K562 (cell line): ENCODE measurements around the gene MAGI1. TPM values are rescaled to one million over a fixed set of nuclear protein-coding genes. Genes with fewer than 3 reads are reported as not detected.

Experiments used
- ATAC-seq: fragments of 200-7000 bp; cut with Tn5 transposase; 3 replicates; pipeline ENCODE4 v1.9.1; 2020; ENCODE audit warnings: moderate library complexity
- BruUV-seq: library from RNA; stranded (reverse); fragments of 400-500 nt; replicated peaks from 2 replicates; lab custom pipeline; 2021; lab: Mats Ljungman, UMichigan
- CTCF ChIA-PET: fragments of 300-600 bp; formaldehyde crosslinking; extraction: SDS; loops from one replicate; lab custom pipeline; 2021; ENCODE audit warnings: low intra/inter-chr PET ratio; lab: Yijun Ruan, JAX
- POLR2A ChIA-PET: fragments of 300-600, 350-650 bp; sonication (Branson Sonifier 250); formaldehyde crosslinking; extraction: SDS; loops from one replicate; lab custom pipeline; 2021; ENCODE audit warnings: antibody characterized with exemption, inconsistent platforms; lab: Yijun Ruan, JAX
- DNase-seq, 4 experiments: peaks; one replicate each; pipeline versions ENCODE4 v3.0.0 to v3.0.0-alpha.2; 2011 to 2018; ENCODE audit warnings: low spot score in 3 of 4, mixed read lengths in 3 of 4; ENCODE audit errors: extremely low read depth in 1 of 4
- FAIRE-seq: peaks from 2 replicates; lab custom pipeline; 2011; peaks lifted over from hg19 to GRCh38; lab: Jason Lieb, UNC
- H2AFZ ChIP-seq: 2 replicates; pipeline ENCODE4 v1.6.0; 2011; ENCODE audit warnings: low read depth, low read length, control low read depth, inconsistent platforms
- H3K27ac ChIP-seq: fragments of 200-600 bp; 3 replicates; pipeline ENCODE4 v1.8.0; 2011; ENCODE audit warnings: low read depth, mild to moderate bottlenecking, control low read depth, inconsistent platforms, low read length, moderate library complexity, mixed read lengths; ENCODE audit errors: extremely low read depth
- H3K27me3 ChIP-seq, 2 experiments: fragments of 300-600 bp in 1 of 2; 2 replicates in 1 of 2; 3 replicates in 1 of 2; pipeline versions ENCODE4 v1.6.0 to v1.8.0; 2011; ENCODE audit warnings: inconsistent platforms in 2 of 2, low read length in 2 of 2, mild to moderate bottlenecking in 1 of 2, mixed read lengths in 1 of 2, moderate library complexity in 1 of 2; ENCODE audit not compliant: control insufficient read depth in 2 of 2, insufficient read depth in 2 of 2
- H3K36me3 ChIP-seq: fragments of 300-600 bp; 3 replicates; pipeline ENCODE4 v1.8.0; 2011; ENCODE audit warnings: mild to moderate bottlenecking, low read length, inconsistent platforms; ENCODE audit not compliant: control insufficient read depth, insufficient read depth
- H3K4me1 ChIP-seq, 2 experiments: fragments of 200-600 bp in 1 of 2; replicated peaks in 1 of 2; 2 replicates in 1 of 2; 3 replicates in 1 of 2; pipeline versions ENCODE4 v1.5.1 to v1.8.0; 2011; ENCODE audit warnings: inconsistent platforms in 2 of 2, low read length in 2 of 2, mild to moderate bottlenecking in 1 of 2, mixed read lengths in 1 of 2, moderate library complexity in 1 of 2; ENCODE audit not compliant: control insufficient read depth in 2 of 2, insufficient read depth in 2 of 2
- H3K4me2 ChIP-seq: 2 replicates; pipeline ENCODE4 v1.6.1; 2011; ENCODE audit warnings: low read length, control low read depth, inconsistent platforms, mixed read lengths; ENCODE audit not compliant: insufficient read depth
- H3K4me3 ChIP-seq: fragments of 200-600 bp; sonication (generic), shearing (Covaris generic); 2 replicates; pipeline ENCODE4 v1.5.1; 2016; ENCODE audit warnings: control low read depth, inconsistent platforms
- H3K79me2 ChIP-seq: fragments of 200-600 bp; 3 replicates; pipeline ENCODE4 v1.8.0; 2011; ENCODE audit warnings: low read length, inconsistent platforms; ENCODE audit not compliant: control insufficient read depth, insufficient read depth
- H3K9ac ChIP-seq, 2 experiments: 2 replicates each; pipeline versions ENCODE4 v1.6.0 to v1.6.1; 2011; ENCODE audit warnings: low read depth in 2 of 2, low read length in 2 of 2, control low read depth in 1 of 2, inconsistent platforms in 1 of 2, mild to moderate bottlenecking in 1 of 2, mixed read lengths in 1 of 2; ENCODE audit not compliant: insufficient read depth in 1 of 2
- H3K9me1 ChIP-seq: one replicate; pipeline ENCODE4 v1.6.0; 2011; ENCODE audit warnings: inconsistent platforms, mild to moderate bottlenecking, low read length, moderate library complexity; ENCODE audit not compliant: control insufficient read depth, insufficient read depth
- H3K9me3 ChIP-seq: replicated peaks from 2 replicates; pipeline ENCODE4 v1.5.1; 2011; ENCODE audit warnings: low read depth, low read length, inconsistent platforms; ENCODE audit not compliant: control insufficient read depth, insufficient read depth
- H4K20me1 ChIP-seq: replicated peaks from 2 replicates; pipeline ENCODE4 v1.6.1; 2011; ENCODE audit warnings: low read length, inconsistent platforms, mixed read lengths; ENCODE audit not compliant: control insufficient read depth, insufficient read depth
- E2F5 ChIP-seq: sonication (generic); formaldehyde crosslinking; IDR thresholded peaks from 2 replicates; pipeline ENCODE4 v1.8.0; 2022; ENCODE audit warnings: mild to moderate bottlenecking, missing genetic modification reagents
- HDAC1 ChIP-seq, 2 experiments: fragments of 450-650 bp; IDR thresholded peaks; 2 replicates each; pipeline ENCODE4 v1.6.1; 2016 to 2017; ENCODE audit warnings: inconsistent platforms in 1 of 2, mild to moderate bottlenecking in 1 of 2, moderate library complexity in 1 of 2
- NCOA1 ChIP-seq: fragments of 450-650 bp; IDR thresholded peaks from 2 replicates; pipeline ENCODE4 v1.6.1; 2016; ENCODE audit warnings: low read depth
- NUFIP1 ChIP-seq: fragments of 450-650 bp; IDR thresholded peaks from 2 replicates; pipeline ENCODE4 v1.6.1; 2018; ENCODE audit not compliant: partially characterized antibody
- ZNF316 ChIP-seq: fragments of 450-650 bp; IDR thresholded peaks from 2 replicates; pipeline ENCODE4 v1.6.1; 2016
- WGBS: fragments of 100-300 bp; shearing (Covaris generic); methylation state at CpG from one replicate; pipeline ENCODE4 v1.1.6; 2016; ENCODE audit warnings: low coverage, mixed read lengths; ENCODE audit not compliant: insufficient coverage; ENCODE audit errors: missing lambda C conversion rate; 5-methylcytosine and 5-hydroxymethylcytosine counted together
- in situ Hi-C: fragments of 300-500 bp; cut with MboI; formaldehyde crosslinking; loops from 4 replicates; pipeline ENCODE4 v1.15.0; 2018; ENCODE audit warnings: inconsistent platforms, mixed read lengths
- intact Hi-C: fragments of 100-400 bp; cut with micrococcal nuclease; formaldehyde crosslinking; loops from 2 replicates; pipeline ENCODE4 v1.14.2; 2022
- polyA plus RNA-seq, 8 experiments: library from polyadenylated mRNA; depleted of rRNA in 4 of 8; stranded (reverse) in 5 of 8; unstranded in 3 of 8; fragments of >200 nt; fragmentation: Nextera tagmentation in 2 of 8; fragmentation: Illumina TruSeq in 1 of 8; extraction: Ambion mirVana in 2 of 8; extraction: Trizol in 1 of 8; gene quantifications; 2 replicates each; pipeline versions ENCODE4 v1.2.1 to v1.2.3, GENCODE V29; 2011 to 2014; ENCODE audit warnings: inconsistent platforms in 1 of 8, missing spikeins in 1 of 8
- total RNA-seq, 7 experiments: library from RNA; depleted of rRNA in 6 of 7; stranded (reverse); fragments of >200 nt in 6 of 7; fragmentation: Illumina TruSeq in 2 of 7; extraction: Trizol in 2 of 7; gene quantifications; 2 replicates each; pipeline versions ENCODE4 v1.2.1 to v1.2.3, GENCODE V29; 2011 to 2021; ENCODE audit warnings: low replicate concordance in 1 of 7
- TF ChIP-seq, protein P1 (sequence below), 2 experiments: fragments of 450-650 bp; IDR thresholded peaks; 2 replicates each; pipeline ENCODE4 v1.6.1; 2016
- TF ChIP-seq, protein P2 (sequence below): fragments of 450-650 bp; IDR thresholded peaks from 2 replicates; pipeline ENCODE4 v1.6.1; 2016; ENCODE audit warnings: antibody characterized with exemption

MAGI1 gene
- total and polyA plus RNA-seq, 9 of the 15 experiments (the other 6 are each of a cell fraction or from before 2014, with no cell fraction given), result 7.8 to 59.4 (median 43.2) TPM

- no peak overlapping the region for H3K27ac ChIP-seq
- POLR2A ChIA-PET, result no interaction called here
- in situ Hi-C loops, result no loop called here
- no peaks in the 10 kb centered on the region for H3K4me1 ChIP-seq
- BruUV-seq, result no TSS peak
- peak overlapping the region; percentile 8; the same call in 1 of the 2 replicates for H2AFZ ChIP-seq
- H3K79me2 ChIP-seq, result no peaks in the 10 kb centered on the region
- no peak for TF ChIP-seq HDAC1 (IDR thresholded peaks at IDR 0.05)
- TF ChIP-seq E2F5 (CRISPR knock-in tag), result no peak
- CTCF ChIA-PET, result no interaction called here
- H4K20me1 ChIP-seq, result no peaks in the 10 kb centered on the region
- H3K36me3 ChIP-seq, result no peaks in the 10 kb centered on the region
- H3K4me3 ChIP-seq, result no peak overlapping the region
- peaks cover 2% of the 10 kb centered on the region for H3K9me1 ChIP-seq
- no peak for ATAC-seq
- WGBS, result 3% methylated on average over 4 of the region's 4 CpGs
- FAIRE-seq, result no peak
- intact Hi-C loops, result no loop called here
- H3K4me2 ChIP-seq, result peak overlapping the region; percentile 7; the same call in 1 of the 2 replicates
- no peak overlapping the region for H3K9ac ChIP-seq
- H3K9me3 ChIP-seq, result no peaks in the 10 kb centered on the region
- no peaks in the 10 kb centered on the region for H3K27me3 ChIP-seq
- DNase-seq, result no peak
Measured at GRCh38 chr3:66068255-66068654, 29.5 kb upstream of the MAGI1 start.

GRCh38 chr3:66066963-66067617, 28.4 kb upstream of the MAGI1 start:
- CTCF ChIA-PET, result no interaction called here
- no peak overlapping the region for H3K4me2 ChIP-seq
- peaks cover 2% of the 10 kb centered on the region for H3K9me1 ChIP-seq

More at GRCh38 chr3:66066963-66067617, 28.4 kb upstream of the MAGI1 start:
- in situ Hi-C loops, result no loop called here
- H3K36me3 ChIP-seq, result no peaks in the 10 kb centered on the region
- H3K79me2 ChIP-seq, result no peaks in the 10 kb centered on the region
- FAIRE-seq, result no peak
- no peak overlapping the region for H2AFZ ChIP-seq
- no peak for ATAC-seq
- DNase-seq, result no peak
- H3K4me1 ChIP-seq, result no peaks in the 10 kb centered on the region
- H3K9me3 ChIP-seq, result no peaks in the 10 kb centered on the region
- TF ChIP-seq NUFIP1 (no peak), NCOA1 (no peak), ZNF316 (peak; percentile 30)
- TF ChIP-seq, protein P1, sequence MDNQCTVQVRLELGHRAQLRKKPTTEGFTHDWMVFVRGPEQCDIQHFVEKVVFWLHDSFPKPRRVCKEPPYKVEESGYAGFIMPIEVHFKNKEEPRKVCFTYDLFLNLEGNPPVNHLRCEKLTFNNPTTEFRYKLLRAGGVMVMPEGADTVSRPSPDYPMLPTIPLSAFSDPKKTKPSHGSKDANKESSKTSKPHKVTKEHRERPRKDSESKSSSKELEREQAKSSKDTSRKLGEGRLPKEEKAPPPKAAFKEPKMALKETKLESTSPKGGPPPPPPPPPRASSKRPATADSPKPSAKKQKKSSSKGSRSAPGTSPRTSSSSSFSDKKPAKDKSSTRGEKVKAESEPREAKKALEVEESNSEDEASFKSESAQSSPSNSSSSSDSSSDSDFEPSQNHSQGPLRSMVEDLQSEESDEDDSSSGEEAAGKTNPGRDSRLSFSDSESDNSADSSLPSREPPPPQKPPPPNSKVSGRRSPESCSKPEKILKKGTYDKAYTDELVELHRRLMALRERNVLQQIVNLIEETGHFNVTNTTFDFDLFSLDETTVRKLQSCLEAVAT (IDR thresholded peaks at IDR 0.05), result no peak
- TF ChIP-seq, protein P2, sequence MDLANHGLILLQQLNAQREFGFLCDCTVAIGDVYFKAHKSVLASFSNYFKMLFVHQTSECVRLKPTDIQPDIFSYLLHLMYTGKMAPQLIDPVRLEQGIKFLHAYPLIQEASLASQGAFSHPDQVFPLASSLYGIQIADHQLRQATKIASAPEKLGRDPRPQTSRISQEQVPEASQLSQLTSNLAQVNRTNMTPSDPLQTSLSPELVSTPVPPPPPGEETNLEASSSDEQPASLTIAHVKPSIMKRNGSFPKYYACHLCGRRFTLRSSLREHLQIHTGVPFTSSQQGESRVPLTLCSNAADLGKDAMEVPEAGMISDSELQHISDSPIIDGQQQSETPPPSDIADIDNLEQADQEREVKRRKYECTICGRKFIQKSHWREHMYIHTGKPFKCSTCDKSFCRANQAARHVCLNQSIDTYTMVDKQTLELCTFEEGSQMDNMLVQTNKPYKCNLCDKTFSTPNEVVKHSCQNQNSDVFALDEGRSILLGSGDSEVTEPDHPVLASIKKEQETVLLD, result no peak
- TF ChIP-seq, all 486 proteins: peak for 1
- POLR2A ChIA-PET, result no interaction called here
- no TSS peak for BruUV-seq
- Histone ChIP-seq H3K27ac (no peak overlapping the region), H3K4me3 (no peak overlapping the region), H3K27me3 (no peaks in the 10 kb centered on the region), H3K9ac (no peak overlapping the region), H4K20me1 (no peaks in the 10 kb centered on the region)
- intact Hi-C loops, result no loop called here
- 0% methylated on average over 4 of the region's 4 CpGs for WGBS
